ENCODE results near the gene SCUBE3.

Gene SCUBE3

GRCh38 chr6:35214869-35215664 lies 1.3 kb downstream of the SCUBE3 start:
- DNase-seq = no peak

- DNase-seq = no peak
These were observed 2.1 kb downstream of the SCUBE3 start for GRCh38 chr6:35215665-35216411.

GRCh38 chr6:35216412-35216732 lies 2.6 kb downstream of the SCUBE3 start:
- DNase-seq = no peak

- DNase-seq = no peak
These were observed 3.4 kb downstream of the SCUBE3 start for GRCh38 chr6:35216851-35217811.

- DNase-seq = no peak
These were observed 4.3 kb downstream of the SCUBE3 start for GRCh38 chr6:35218021-35218420.

- DNase-seq = no peak
These were observed 4.7 kb downstream of the SCUBE3 start for GRCh38 chr6:35218456-35218855.

GRCh38 chr6:35219683-35220326 lies 6.0 kb downstream of the SCUBE3 start:
- DNase-seq = no peak

- no peak for DNase-seq
These were observed 7.0 kb downstream of the SCUBE3 start for GRCh38 chr6:35220711-35221110.

GRCh38 chr6:35223396-35223795 lies 9.6 kb downstream of the SCUBE3 start:
- no peak for DNase-seq

- no peak for DNase-seq
These were observed 11.0 kb downstream of the SCUBE3 start for GRCh38 chr6:35224720-35225119.

- no peak for DNase-seq
These were observed 14.7 kb downstream of the SCUBE3 start for GRCh38 chr6:35228481-35228880.

- no peak for DNase-seq
These were observed 15.5 kb downstream of the SCUBE3 start for GRCh38 chr6:35229304-35229703.

GRCh38 chr6:35230498-35230897 lies 16.7 kb downstream of the SCUBE3 start:
- no peak for DNase-seq

GRCh38 chr6:35230950-35231349 lies 17.2 kb downstream of the SCUBE3 start:
- no peak for DNase-seq

GRCh38 chr6:35231563-35231962 lies 17.8 kb downstream of the SCUBE3 start:
- no peak for DNase-seq

GRCh38 chr6:35234901-35235300 lies 21.1 kb downstream of the SCUBE3 start:
- no peak for DNase-seq

- no peak for DNase-seq
These were observed 22.5 kb downstream of the SCUBE3 start for GRCh38 chr6:35236223-35236622.

- DNase-seq = no peak
These were observed 23.7 kb downstream of the SCUBE3 start for GRCh38 chr6:35237476-35237875.

GRCh38 chr6:35238843-35239289 lies 25.1 kb downstream of the SCUBE3 start:
- DNase-seq = no peak

- no peak for DNase-seq
These were observed 25.8 kb downstream of the SCUBE3 start for GRCh38 chr6:35239581-35239980.

GRCh38 chr6:35240838-35241801 lies 27.4 kb downstream of the SCUBE3 start:
- DNase-seq = peak; percentile 74

Measured in CD4-positive, alpha-beta T cell treated with Interleukin-10 for 1 hour (primary cell).